Endothelial cell (in vitro differentiated cells): Measurements from ENCODE around the gene RBMS3. TPM values are rescaled to one million over a fixed set of nuclear protein-coding genes. Genes with fewer than 3 reads are reported as not detected.
"Not testable (repeated sequence)": the region's sequence is repeated elsewhere in the genome, so short reads cannot be mapped to it uniquely, and the experiment has no call there.

Experiments
- DNase-seq: peaks from one replicate; pipeline ENCODE4 v3.0.0; 2021; ENCODE audit warnings: low spot score
- H3K27ac Mint-ChIP-seq: one replicate; pipeline ENCODE4 v1.8.0; 2021; ENCODE audit warnings: mixed read lengths, inconsistent platforms; ENCODE audit not compliant: unreplicated experiment
- H3K27me3 Mint-ChIP-seq: one replicate; pipeline ENCODE4 v1.8.0; 2021; ENCODE audit warnings: mild to moderate bottlenecking, moderate library complexity, mixed read lengths, inconsistent platforms; ENCODE audit not compliant: unreplicated experiment
- H3K36me3 Mint-ChIP-seq: one replicate; pipeline ENCODE4 v1.8.0; 2021; ENCODE audit warnings: mild to moderate bottlenecking, low read depth, mixed read lengths, inconsistent platforms; ENCODE audit not compliant: unreplicated experiment
- H3K4me1 Mint-ChIP-seq: one replicate; pipeline ENCODE4 v1.8.0; 2021; ENCODE audit warnings: mild to moderate bottlenecking, mixed read lengths, inconsistent platforms; ENCODE audit not compliant: unreplicated experiment
- H3K4me3 Mint-ChIP-seq: one replicate; pipeline ENCODE4 v1.8.0; 2021; ENCODE audit warnings: mild to moderate bottlenecking, mixed read lengths, inconsistent platforms; ENCODE audit not compliant: unreplicated experiment
- H3K9me3 Mint-ChIP-seq: one replicate; pipeline ENCODE4 v1.8.0; 2021; ENCODE audit warnings: mixed read lengths, inconsistent platforms; ENCODE audit not compliant: unreplicated experiment
- CTCF ChIP-seq: fragments of 200-600 bp; sonication (generic); IDR thresholded peaks from one replicate; pipeline ENCODE4 v1.5.0; 2021; ENCODE audit warnings: antibody characterized with exemption; ENCODE audit not compliant: unreplicated experiment
- total RNA-seq: library from RNA; stranded (reverse); fragmentation: NEBNext Ultra II Directional; extraction: Animal tissue kit (Norgen Biotek cat#: 25700); gene quantifications from one replicate; pipeline ENCODE4 v1.2.1, GENCODE V29; 2021; ENCODE audit not compliant: unreplicated experiment

Gene RBMS3
- total RNA-seq, 1 donor from 2014 or later = 30.9 TPM

- no peak for DNase-seq
- no peaks in the 10 kb centered on the region for H3K9me3 Mint-ChIP-seq
- no peak overlapping the region for H3K27ac Mint-ChIP-seq
- H3K36me3 Mint-ChIP-seq = peaks cover 5% of the 10 kb centered on the region
- TF ChIP-seq CTCF = no peak
- H3K4me1 Mint-ChIP-seq = peaks cover 13% of the 10 kb centered on the region
- no peak overlapping the region for H3K4me3 Mint-ChIP-seq
- H3K27me3 Mint-ChIP-seq = no peaks in the 10 kb centered on the region
Measured at GRCh38 chr3:29385046-29385830, 104.4 kb downstream of the RBMS3 start.

GRCh38 chr3:29389362-29389761 is 108.5 kb downstream of the RBMS3 start:
- Mint-ChIP-seq H3K9me3 (no peaks in the 10 kb centered on the region), H3K4me3 (no peak overlapping the region), H3K36me3 (peaks cover 9% of the 10 kb centered on the region), H3K27ac (no peak overlapping the region), H3K27me3 (no peaks in the 10 kb centered on the region), H3K4me1 (peaks cover 2% of the 10 kb centered on the region)
- DNase-seq = no peak
- TF ChIP-seq CTCF = no peak

- peaks cover 12% of the 10 kb centered on the region for H3K36me3 Mint-ChIP-seq
- H3K27me3 Mint-ChIP-seq = peaks cover 5% of the 10 kb centered on the region
- H3K9me3 Mint-ChIP-seq = no peaks in the 10 kb centered on the region
- DNase-seq = no peak
- TF ChIP-seq CTCF = no peak
- H3K4me3 Mint-ChIP-seq = no peak overlapping the region
- no peak overlapping the region for H3K27ac Mint-ChIP-seq
- peaks cover 2% of the 10 kb centered on the region for H3K4me1 Mint-ChIP-seq
Measured at GRCh38 chr3:29392625-29393388, 111.9 kb downstream of the RBMS3 start.

GRCh38 chr3:29393946-29394345 is 113.1 kb downstream of the RBMS3 start:
- H3K36me3 Mint-ChIP-seq = peaks cover 12% of the 10 kb centered on the region
- DNase-seq, H3K27me3 Mint-ChIP-seq, H3K9me3 Mint-ChIP-seq, H3K27ac Mint-ChIP-seq, H3K4me3 Mint-ChIP-seq, H3K4me1 Mint-ChIP-seq: not testable (repeated sequence)

- no peaks in the 10 kb centered on the region for H3K9me3 Mint-ChIP-seq
- H3K4me3 Mint-ChIP-seq = no peak overlapping the region
- H3K36me3 Mint-ChIP-seq = peaks cover 12% of the 10 kb centered on the region
- H3K4me1 Mint-ChIP-seq = no peaks in the 10 kb centered on the region
- DNase-seq = no peak
- TF ChIP-seq CTCF = no peak
- peaks cover 5% of the 10 kb centered on the region for H3K27me3 Mint-ChIP-seq
- H3K27ac Mint-ChIP-seq = no peak overlapping the region
Measured at GRCh38 chr3:29397406-29397805, 116.5 kb downstream of the RBMS3 start.
